Colonic mucosa (tissue), 4 donors: Measurements from ENCODE around the gene ZNF81. TPM values are rescaled to one million over a fixed set of nuclear protein-coding genes. Genes with fewer than 3 reads are reported as not detected.
"Not testable (repeated sequence)": the region's sequence is repeated elsewhere in the genome, so short reads cannot be mapped to it uniquely, and the experiment has no call there.

ENCODE experiments used
- DNase-seq: peaks from one replicate; pipeline ENCODE4 v3.0.0-alpha.2; 2020
- H3K27ac ChIP-seq: fragments of 200-600 bp; one replicate; pipeline ENCODE4 v1.8.0; 2021
- H3K27me3 ChIP-seq: fragments of 200-600 bp; one replicate; pipeline ENCODE4 v1.8.0; 2021
- H3K36me3 ChIP-seq: fragments of 200-600 bp; one replicate; pipeline ENCODE4 v1.8.0; 2021
- H3K4me1 ChIP-seq: fragments of 200-600 bp; one replicate; pipeline ENCODE4 v1.8.0; 2021; ENCODE audit warnings: mild to moderate bottlenecking
- H3K4me3 ChIP-seq: fragments of 200-600 bp; one replicate; pipeline ENCODE4 v1.8.0; 2021
- H3K9ac ChIP-seq, 2 donors: one replicate each; pipeline ENCODE4 v1.7.0; 2013; ENCODE audit warnings: control low read depth in 2 of 2, low read depth in 2 of 2, low read length in 2 of 2
- H3K9me3 ChIP-seq: fragments of 200-600 bp; one replicate; pipeline ENCODE4 v1.8.0; 2021
- intact Hi-C: fragments of 100-400 bp; cut with DNase I; formaldehyde crosslinking; loops from one replicate; pipeline ENCODE4 v1.14.1; 2022
- total RNA-seq, 2 donors: library from RNA; stranded (reverse); fragmentation: NEBNext Ultra II Directional in 1 of 2; extraction: Animal tissue kit (Norgen Biotek cat#: 25700) in 1 of 2; gene quantifications; one replicate each; pipeline ENCODE4 v1.2.1, GENCODE V29; 2021
- TF ChIP-seq, protein P1 (sequence below): fragments of 200-600 bp; IDR thresholded peaks from one replicate; pipeline ENCODE4 v1.8.0; 2022; ENCODE audit warnings: antibody characterized with exemption, mild to moderate bottlenecking
- donor health status: healthy.
- donor health status: DM: no; HTN: no; CAD: no.
- donor health status: DM: no; HTN: no; CAD: no.

The ZNF81 gene
- total RNA-seq, 2 donors from 2014 or later: 8.8 to 13.3 TPM

DNA sequence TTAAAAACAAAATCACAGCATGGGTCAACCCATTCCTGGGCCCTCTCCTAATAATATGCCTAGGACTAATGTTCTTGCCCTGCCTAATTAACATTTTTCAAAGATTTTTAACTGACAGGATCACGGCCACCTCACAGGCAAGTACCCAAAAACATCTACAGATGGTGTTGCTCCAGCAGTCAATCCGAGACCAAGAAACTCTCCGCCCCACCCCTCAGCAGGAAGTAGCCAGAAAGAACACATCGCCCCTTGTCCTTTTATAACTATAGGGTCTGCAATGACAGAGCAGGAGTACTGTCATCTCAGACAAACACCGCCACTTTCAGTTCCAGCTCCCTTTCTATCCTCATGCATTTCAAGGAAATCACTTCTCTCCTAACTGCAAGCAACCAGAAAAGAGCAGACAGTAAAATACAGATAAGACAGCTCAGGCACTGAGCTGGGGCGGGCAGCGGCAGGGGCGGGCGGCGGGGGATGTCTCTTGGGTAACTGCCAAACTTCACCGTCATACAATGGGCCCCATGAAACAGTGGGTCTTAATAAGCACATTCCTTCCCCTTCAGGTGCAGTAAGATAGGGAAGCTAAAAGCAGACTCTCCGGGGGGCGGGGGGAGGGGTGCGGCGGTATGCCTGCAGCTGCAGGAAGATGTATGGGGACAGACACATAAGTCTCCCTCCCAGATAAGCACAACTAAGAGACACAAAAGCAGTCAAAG, 99.7 kb downstream of the ZNF81 start:
- no peaks in the 10 kb centered on the region for H3K4me1 ChIP-seq
- no peak for DNase-seq
- H3K27ac ChIP-seq: no peak overlapping the region
- no peak overlapping the region for H3K9ac ChIP-seq
- no peak overlapping the region for H3K4me3 ChIP-seq
- TF ChIP-seq, protein P1, sequence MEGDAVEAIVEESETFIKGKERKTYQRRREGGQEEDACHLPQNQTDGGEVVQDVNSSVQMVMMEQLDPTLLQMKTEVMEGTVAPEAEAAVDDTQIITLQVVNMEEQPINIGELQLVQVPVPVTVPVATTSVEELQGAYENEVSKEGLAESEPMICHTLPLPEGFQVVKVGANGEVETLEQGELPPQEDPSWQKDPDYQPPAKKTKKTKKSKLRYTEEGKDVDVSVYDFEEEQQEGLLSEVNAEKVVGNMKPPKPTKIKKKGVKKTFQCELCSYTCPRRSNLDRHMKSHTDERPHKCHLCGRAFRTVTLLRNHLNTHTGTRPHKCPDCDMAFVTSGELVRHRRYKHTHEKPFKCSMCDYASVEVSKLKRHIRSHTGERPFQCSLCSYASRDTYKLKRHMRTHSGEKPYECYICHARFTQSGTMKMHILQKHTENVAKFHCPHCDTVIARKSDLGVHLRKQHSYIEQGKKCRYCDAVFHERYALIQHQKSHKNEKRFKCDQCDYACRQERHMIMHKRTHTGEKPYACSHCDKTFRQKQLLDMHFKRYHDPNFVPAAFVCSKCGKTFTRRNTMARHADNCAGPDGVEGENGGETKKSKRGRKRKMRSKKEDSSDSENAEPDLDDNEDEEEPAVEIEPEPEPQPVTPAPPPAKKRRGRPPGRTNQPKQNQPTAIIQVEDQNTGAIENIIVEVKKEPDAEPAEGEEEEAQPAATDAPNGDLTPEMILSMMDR: no peak
- no peaks in the 10 kb centered on the region for H3K27me3 ChIP-seq
- H3K36me3 ChIP-seq: no peaks in the 10 kb centered on the region
- no peaks in the 10 kb centered on the region for H3K9me3 ChIP-seq
- intact Hi-C loops: no loop called here

DNA sequence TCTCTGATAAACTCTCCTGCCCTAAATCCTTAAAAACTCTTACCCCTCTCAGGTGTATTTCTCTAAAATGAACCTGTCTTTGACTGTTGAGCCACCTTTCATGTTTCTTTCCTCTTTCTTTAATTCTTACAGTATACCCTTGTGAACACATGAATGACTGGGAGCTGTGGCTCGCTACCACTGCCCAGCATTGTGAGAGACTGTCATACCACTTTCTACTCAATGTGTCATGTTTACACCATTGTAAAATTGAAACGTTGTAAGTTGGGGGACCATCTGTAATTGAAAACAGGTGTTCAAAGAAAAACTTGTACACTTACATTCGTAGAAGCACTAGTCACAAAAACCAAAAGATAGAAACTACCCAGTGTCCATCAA, 100.2 kb downstream of the ZNF81 start:
- Histone ChIP-seq H3K4me1 (no peaks in the 10 kb centered on the region), H3K9me3 (no peaks in the 10 kb centered on the region), H3K27me3 (no peaks in the 10 kb centered on the region), H3K27ac (no peak overlapping the region), H3K4me3 (no peak overlapping the region), H3K36me3 (no peaks in the 10 kb centered on the region), H3K9ac (no peak overlapping the region)
- no peak for DNase-seq
- intact Hi-C loops: no loop called here
- TF ChIP-seq, protein P1: no peak

DNA sequence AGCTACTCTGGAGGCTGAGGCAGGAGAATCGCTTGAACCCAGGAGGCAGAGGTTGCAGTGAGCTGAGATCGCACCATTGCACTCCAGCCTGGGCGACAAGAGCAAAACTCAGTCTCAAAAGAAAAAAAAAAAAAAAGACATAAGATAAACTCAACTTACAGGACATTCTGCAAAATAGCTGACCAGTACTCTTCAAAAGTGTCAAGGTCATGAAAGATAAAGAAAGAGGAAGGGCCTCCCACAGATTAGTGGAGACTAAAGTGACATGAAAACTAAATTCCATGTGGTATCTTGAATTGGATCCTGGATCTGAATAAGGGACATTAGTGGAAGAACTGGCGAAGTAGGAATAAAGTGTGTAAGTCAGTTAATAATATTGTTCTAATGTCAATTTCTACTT, 103.7 kb downstream of the ZNF81 start:
- Histone ChIP-seq H3K4me1 (no peaks in the 10 kb centered on the region), H3K27ac (no peak overlapping the region), H3K9me3 (no peaks in the 10 kb centered on the region), H3K36me3 (no peaks in the 10 kb centered on the region), H3K4me3 (no peak overlapping the region), H3K27me3 (no peaks in the 10 kb centered on the region), H3K9ac (no peak overlapping the region)
- TF ChIP-seq, protein P1: no peak
- DNase-seq: no peak
- intact Hi-C loops: no loop called here

DNA sequence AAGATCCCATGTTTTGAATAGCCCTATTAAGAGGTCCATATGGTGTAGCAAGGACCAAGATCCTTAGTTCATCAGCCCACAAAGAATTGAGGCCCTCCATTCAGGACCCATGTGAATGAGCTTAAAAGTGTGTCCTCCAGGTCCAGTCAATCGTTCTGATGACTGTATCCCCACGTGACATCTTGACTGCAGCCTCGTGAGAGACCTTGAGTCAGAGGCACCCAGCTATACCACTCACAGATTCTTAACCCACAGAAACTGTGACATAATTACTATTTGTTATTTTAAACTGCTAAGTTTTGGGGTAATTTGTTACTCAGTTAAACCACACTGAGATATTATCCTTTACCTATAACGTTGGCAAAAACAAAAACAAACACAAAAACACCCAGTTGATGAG, 104.7 kb downstream of the ZNF81 start:
- Histone ChIP-seq H3K27ac (no peak overlapping the region), H3K36me3 (no peaks in the 10 kb centered on the region), H3K4me3 (no peak overlapping the region), H3K27me3 (no peaks in the 10 kb centered on the region), H3K4me1 (no peaks in the 10 kb centered on the region), H3K9me3 (no peaks in the 10 kb centered on the region), H3K9ac (no peak overlapping the region)
- no peak for DNase-seq
- intact Hi-C loops: no loop called here
- TF ChIP-seq, protein P1: no peak

DNA sequence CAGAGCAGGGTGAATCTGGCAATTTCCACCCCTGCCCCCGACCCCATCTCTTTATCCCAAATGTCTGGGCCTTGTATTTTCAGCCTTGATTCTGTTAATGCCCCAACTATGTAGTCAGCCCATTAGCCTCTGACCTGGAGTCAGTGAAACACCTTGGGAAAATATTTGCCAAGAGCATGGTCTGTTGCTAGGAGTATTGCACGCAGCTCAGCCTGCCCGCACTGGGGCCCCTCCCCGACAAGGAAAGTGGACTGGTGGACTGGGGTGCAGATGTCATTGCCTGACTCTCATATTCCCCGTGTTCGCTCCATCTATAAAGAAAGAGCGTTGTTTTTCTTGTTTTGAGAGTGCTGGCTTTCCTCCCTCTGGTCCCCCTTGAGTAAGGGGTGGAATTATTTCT, 118.6 kb downstream of the ZNF81 start:
- not testable (repeated sequence) for DNase-seq

DNA sequence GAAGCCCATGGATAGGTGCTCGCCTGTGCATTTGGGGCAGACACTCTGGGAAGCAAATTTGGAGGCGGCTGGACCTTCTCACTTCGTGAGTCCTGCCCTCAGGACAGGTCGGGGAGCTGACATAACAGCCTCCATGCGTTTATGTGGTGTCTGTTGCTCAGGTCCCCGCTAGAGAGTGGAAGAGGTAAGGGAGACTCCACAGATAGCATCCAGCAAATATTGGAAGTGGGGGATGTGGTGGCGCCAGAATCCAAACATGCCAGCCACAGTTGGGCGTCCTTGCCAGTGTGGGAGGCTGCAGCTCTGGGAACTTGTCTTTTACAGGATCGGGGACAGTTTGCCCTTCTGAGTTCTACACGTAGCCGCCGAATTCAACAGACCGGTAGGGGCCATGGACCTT, 119.3 kb downstream of the ZNF81 start:
- H3K4me3 ChIP-seq: no peak overlapping the region
- no peaks in the 10 kb centered on the region for H3K36me3 ChIP-seq
- no peaks in the 10 kb centered on the region for H3K4me1 ChIP-seq
- intact Hi-C loops: no loop called here
- no peak for DNase-seq
- H3K9ac ChIP-seq: no peak overlapping the region
- no peak overlapping the region for H3K27ac ChIP-seq
- TF ChIP-seq, protein P1: no peak
- H3K9me3 ChIP-seq: no peaks in the 10 kb centered on the region
- no peaks in the 10 kb centered on the region for H3K27me3 ChIP-seq

More for the DNA sequence above, 118.6 kb downstream of the ZNF81 start:
- H3K4me3 ChIP-seq, H3K9ac ChIP-seq, intact Hi-C loops, H3K27me3 ChIP-seq, H3K9me3 ChIP-seq, H3K4me1 ChIP-seq, H3K27ac ChIP-seq, H3K36me3 ChIP-seq: not testable (repeated sequence)

DNA sequence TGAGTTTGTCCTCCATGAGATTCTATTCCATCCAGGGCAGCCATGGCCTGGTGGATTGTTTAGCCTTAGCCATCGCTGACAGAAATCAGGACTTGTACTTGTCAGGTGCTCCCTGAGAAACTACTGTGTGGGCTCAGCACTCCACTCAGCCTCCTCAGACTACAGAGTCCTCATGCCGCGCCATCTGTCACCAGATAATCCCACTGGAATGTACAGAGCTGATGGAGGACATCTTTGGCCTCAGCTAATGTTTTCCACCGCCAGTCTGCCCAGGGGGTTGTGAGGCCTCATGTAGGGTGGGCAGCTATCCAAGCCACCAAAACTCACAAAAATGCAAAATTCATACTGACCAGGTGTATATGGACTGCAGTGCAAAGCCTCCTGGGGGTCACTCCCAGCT, 121.5 kb downstream of the ZNF81 start:
- H3K4me3 ChIP-seq, H3K9ac ChIP-seq, H3K4me1 ChIP-seq, H3K27ac ChIP-seq, intact Hi-C loops, H3K9me3 ChIP-seq, H3K27me3 ChIP-seq, H3K36me3 ChIP-seq, DNase-seq: not testable (repeated sequence)
